Measurements from ENCODE around the gene DDX1.

DNA sequence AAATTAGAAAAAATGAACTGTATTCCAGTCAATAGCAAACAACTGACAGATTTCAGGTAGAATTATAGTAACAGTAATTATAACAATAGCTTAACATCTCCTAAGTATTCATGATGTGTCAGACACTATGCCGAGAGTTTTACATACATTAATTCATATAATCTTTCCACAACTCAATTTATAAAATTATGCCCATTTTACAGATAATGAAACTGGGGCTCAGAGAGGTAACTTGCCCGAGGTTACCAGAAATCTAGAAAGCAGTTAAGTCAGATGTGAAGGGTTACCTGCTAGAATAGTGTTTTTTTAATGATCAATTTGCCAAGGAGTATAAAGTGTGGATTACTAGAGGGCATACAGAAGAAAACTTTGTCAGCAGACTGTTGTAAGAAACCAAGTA is 42.7 kb upstream of the DDX1 start:
- TF ChIP-seq, protein P1, sequence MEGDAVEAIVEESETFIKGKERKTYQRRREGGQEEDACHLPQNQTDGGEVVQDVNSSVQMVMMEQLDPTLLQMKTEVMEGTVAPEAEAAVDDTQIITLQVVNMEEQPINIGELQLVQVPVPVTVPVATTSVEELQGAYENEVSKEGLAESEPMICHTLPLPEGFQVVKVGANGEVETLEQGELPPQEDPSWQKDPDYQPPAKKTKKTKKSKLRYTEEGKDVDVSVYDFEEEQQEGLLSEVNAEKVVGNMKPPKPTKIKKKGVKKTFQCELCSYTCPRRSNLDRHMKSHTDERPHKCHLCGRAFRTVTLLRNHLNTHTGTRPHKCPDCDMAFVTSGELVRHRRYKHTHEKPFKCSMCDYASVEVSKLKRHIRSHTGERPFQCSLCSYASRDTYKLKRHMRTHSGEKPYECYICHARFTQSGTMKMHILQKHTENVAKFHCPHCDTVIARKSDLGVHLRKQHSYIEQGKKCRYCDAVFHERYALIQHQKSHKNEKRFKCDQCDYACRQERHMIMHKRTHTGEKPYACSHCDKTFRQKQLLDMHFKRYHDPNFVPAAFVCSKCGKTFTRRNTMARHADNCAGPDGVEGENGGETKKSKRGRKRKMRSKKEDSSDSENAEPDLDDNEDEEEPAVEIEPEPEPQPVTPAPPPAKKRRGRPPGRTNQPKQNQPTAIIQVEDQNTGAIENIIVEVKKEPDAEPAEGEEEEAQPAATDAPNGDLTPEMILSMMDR (IDR thresholded peaks at IDR 0.05; ENCODE audit: insufficient read depth, low read length, poor library complexity, severe bottlenecking) = no peak
- no peak for TF ChIP-seq EZH2phosphoT487 (conservative IDR thresholded peaks at IDR 0.05; ENCODE audit: low read length)
